ENCODE data around the gene TMEM100.

Gene TMEM100

GRCh38 chr17:55722742-55723487 lies at the start of gene TMEM100:
Gene TMEM100, minus strand, starts transcription at chr17:55722864. Its CDS starts 1,794 bp downstream, at chr17:55721070.
- no peak for DNase-seq

- DNase-seq: no peak
These were observed 49.4 kb upstream of the TMEM100 start for GRCh38 chr17:55772086-55772485.

- peak in 1 of 2 donors; percentile 39 for DNase-seq
These were observed 47.7 kb upstream of the TMEM100 start for GRCh38 chr17:55770196-55770870.

- no peak for DNase-seq
These were observed 46.9 kb upstream of the TMEM100 start for GRCh38 chr17:55769625-55770000.

GRCh38 chr17:55768936-55769624 lies 46.4 kb upstream of the TMEM100 start:
- no peak for DNase-seq

GRCh38 chr17:55765472-55765871 lies 42.8 kb upstream of the TMEM100 start:
- no peak for DNase-seq

GRCh38 chr17:55764610-55765009 lies 41.9 kb upstream of the TMEM100 start:
- no peak for DNase-seq

- DNase-seq: no peak
These were observed 41.2 kb upstream of the TMEM100 start for GRCh38 chr17:55763856-55764255.

GRCh38 chr17:55762086-55762858 lies 39.6 kb upstream of the TMEM100 start:
- no peak for DNase-seq

GRCh38 chr17:55760643-55761355 lies 38.1 kb upstream of the TMEM100 start:
- no peak for DNase-seq

- DNase-seq: no peak
These were observed 35.5 kb upstream of the TMEM100 start for GRCh38 chr17:55758171-55758570.

GRCh38 chr17:55757659-55758058 lies 35.0 kb upstream of the TMEM100 start:
- no peak for DNase-seq

- no peak for DNase-seq
These were observed 34.0 kb upstream of the TMEM100 start for GRCh38 chr17:55756689-55757088.

- no peak for DNase-seq
These were observed 29.1 kb upstream of the TMEM100 start for GRCh38 chr17:55751720-55752250.

- DNase-seq: peak; percentile 77 to 79
These were observed 28.3 kb upstream of the TMEM100 start, which contains the start of gene PCTP for GRCh38 chr17:55750750-55751657. Gene PCTP, plus strand, starts transcription at chr17:55751051. Its CDS starts 53 bp downstream, at chr17:55751104.

GRCh38 chr17:55749985-55750384 lies 27.3 kb upstream of the TMEM100 start:
- no peak for DNase-seq

GRCh38 chr17:55748841-55749240 lies 26.2 kb upstream of the TMEM100 start:
- no peak for DNase-seq

- no peak for DNase-seq
These were observed 24.5 kb upstream of the TMEM100 start for GRCh38 chr17:55747209-55747608.

- DNase-seq: no peak
These were observed 23.8 kb upstream of the TMEM100 start for GRCh38 chr17:55746466-55746865.

GRCh38 chr17:55745258-55745657 lies 22.6 kb upstream of the TMEM100 start:
- DNase-seq: no peak
